HG03095 (cell line): ENCODE measurements around the gene VAMP4.

Experiments
- ATAC-seq: cut with Tn5 transposase; IDR thresholded peaks from one replicate; pipeline ENCODE4 v1.9.1; 2021; ENCODE audit warnings: moderate library complexity; ENCODE audit not compliant: unreplicated experiment

The VAMP4 gene, protein sequence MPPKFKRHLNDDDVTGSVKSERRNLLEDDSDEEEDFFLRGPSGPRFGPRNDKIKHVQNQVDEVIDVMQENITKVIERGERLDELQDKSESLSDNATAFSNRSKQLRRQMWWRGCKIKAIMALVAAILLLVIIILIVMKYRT

DNA sequence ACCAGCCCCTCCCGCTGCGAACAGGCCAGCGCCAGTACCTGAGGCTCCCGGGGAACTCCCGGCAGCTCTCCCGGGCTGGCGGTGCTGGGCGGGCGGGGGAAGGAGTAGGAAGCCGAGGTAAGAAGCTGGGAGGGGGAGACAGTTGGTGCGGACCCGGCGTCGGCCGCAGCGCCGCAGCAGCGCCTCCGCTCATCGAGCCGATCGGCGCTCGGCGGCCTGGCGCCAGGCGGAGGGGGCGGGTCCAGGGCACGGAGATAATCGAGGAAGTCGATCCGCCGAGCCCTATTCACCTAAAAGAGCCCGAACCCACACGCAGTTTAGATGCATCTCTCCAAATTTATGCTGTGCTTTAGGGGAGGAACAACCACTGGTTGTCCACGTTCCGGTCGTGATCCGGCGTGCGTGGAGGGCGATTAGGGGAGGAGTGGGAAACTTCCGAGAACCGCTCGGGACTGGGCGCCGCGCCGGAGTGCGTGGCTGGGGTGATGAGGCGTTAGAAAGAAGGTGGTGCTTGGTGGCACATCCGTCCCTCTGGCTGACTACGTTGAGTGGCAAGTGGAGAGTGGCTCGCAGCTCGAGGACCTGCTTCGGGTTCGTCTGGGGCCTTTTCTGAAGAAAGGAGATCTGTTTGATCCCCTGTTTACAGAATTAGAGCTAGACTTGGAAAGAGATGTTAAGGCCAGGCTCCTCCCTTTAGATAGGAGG is at the start of gene VAMP4:
VAMP4 (minus strand) TSS at position 194 of the 705 bp plus-strand sequence. CDS start 3,651 bp downstream, outside the sequence.
- peak; percentile 82 for ATAC-seq

DNA sequence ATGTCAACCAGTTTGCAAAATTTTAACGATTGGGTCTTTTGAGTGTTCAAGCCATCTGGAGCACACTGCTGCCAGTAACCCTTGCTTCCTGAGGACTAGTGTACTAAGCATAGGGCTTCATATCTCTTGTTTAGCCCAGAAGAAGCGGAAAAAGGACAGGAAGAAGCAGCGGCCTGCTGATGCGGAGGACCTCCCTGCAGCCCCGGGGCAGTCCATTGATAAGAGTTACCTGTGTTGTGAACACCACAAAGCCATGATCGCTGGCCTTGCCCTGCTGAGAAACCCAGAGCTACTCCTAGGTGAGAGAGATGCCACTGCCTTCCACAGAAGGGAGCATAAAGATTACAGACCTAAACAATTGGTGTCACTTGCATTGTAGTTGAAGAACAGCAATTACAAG is 48.5 kb upstream of the VAMP4 start:
- ATAC-seq: no peak

DNA sequence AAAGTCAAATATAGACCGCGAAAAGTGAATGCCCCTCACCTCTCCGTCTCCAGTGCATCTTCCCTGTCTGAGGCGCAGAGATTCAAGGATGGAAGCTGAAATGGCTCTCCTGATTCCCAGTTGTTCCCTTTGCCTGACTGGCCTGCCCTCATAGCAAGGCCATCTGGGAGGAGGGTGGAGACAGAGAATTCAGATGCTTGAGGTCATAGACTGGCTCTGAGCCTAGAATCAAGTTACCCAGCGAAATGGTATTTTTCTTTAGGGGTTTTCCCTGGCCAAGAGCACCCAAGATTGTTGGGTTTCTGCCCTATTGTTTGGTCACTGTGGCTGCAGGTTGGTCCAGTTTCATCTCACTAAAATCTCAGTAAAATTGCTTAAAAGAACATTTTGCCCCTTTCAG is 46.8 kb upstream of the VAMP4 start:
- no peak for ATAC-seq

DNA sequence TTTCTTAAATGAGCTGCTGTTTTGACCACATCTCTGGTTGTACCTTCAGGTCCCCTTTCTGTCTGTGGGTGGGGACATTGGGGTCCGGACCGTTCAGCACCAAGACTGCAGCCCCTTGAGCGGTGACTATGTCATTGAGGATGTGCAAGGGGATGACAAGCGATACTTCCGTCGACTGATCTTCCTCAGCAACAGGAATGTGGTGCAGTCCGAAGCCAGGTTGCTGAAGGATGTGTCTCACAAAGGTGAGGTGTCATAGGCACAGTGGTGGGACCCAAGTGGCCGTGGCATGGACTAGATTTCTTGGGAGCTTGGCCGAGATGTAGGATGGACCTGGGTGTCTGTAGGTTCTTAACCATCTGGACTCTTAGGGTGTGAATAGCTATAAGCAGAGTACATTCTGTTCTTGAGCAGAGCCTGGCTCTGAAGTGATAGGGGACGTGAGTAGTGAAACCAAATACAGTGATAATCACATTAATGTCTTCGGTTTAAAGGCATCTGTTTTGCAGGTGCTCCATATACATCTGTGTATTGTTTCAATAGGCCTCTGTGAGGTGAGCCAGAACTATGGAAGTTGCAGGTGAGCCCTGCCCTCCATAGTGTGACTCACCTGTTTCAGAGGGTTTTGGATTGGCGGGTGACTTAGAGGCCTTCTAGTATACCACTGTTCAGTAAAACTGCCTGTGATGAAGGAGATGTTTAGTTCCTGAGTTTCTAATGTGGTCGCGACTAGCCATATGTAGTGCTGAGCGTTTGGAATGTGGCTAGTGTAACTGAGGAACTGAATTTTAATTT is 46.0 kb upstream of the VAMP4 start:
- ATAC-seq: no peak

DNA sequence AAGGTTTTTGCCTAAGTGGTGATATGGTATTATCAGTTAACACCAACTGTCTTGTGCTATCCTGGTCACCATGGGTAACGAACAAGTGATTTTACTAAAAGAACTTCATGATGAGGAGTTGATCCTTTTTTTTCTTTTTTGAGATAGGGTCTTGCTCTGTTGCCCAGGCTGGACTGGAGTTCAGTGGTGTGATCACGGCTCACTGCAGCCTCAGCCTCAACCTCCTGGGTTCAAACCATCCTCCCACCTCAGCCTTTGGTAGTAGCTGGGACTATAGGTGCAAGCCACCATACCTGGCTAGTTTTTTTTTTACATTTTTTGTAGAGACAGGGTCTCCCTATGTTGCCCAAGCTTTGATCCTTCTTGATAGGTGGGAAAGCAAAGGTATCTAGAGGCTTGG is 44.7 kb upstream of the VAMP4 start:
- no peak for ATAC-seq

DNA sequence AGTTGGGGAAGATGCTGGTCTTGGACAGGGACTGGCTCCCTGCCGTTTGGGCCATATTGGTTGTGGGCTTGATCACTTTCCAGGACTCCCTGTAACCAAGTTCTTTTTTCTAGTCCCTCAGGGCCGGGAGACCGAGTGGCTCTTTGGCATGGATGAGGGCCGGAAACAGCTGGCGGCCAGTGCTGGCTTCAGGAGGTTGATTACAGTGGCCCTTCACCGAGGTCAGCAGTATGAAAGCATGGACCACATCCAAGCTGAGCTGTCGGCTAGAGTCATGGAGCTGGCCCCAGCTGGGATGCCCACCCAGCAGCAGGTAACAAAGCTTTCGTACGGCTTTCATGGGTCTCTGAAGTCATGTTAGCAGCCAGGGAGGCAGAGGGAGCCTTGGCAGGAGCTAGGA is 43.9 kb upstream of the VAMP4 start:
- no peak for ATAC-seq

DNA sequence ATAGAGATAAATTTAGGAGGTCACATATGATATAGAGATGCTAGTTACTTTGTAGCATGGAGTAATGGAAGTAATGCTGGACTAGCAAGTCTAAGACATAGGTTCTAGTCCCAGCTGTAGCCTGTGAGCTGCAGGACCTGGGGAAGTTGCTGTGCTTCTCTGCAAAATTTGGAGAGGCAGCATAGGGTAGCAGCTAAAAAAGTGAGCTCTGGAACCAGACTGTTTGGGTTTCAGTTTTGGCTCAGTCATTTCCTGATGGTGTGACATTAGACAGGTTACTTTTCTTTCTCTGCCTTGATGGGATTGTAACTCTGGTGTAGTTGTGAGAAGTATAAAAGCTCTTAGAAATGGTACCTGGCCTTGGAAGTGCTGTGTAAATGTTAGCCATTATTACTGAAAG is 42.9 kb upstream of the VAMP4 start:
- peak; percentile 22 for ATAC-seq

DNA sequence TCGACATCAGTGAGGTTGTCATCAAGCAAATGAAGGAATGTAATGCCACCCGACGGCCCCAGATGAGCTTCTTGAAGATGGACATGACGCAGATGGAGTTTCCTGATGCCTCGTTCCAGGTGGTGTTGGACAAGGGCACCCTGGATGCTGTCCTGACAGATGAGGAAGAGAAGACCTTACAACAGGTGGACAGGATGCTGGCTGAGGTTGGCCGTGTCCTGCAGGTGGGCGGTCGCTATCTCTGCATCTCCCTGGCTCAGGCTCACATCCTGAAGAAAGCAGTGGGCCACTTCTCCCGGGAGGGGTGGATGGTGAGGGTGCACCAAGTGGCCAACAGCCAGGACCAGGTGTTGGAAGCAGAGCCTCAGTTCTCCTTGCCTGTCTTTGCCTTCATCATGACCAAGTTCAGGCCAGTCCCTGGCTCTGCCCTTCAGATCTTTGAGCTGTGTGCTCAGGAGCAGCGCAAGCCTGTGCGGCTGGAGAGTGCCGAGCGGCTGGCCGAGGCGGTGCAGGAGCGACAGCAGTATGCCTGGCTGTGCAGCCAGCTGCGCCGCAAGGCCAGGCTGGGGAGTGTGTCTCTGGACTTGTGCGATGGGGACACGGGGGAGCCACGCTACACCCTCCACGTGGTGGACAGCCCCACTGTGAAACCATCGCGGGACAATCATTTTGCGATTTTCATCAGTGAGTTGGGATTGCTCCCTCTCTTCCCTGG is 42.1 kb upstream of the VAMP4 start:
- no peak for ATAC-seq

DNA sequence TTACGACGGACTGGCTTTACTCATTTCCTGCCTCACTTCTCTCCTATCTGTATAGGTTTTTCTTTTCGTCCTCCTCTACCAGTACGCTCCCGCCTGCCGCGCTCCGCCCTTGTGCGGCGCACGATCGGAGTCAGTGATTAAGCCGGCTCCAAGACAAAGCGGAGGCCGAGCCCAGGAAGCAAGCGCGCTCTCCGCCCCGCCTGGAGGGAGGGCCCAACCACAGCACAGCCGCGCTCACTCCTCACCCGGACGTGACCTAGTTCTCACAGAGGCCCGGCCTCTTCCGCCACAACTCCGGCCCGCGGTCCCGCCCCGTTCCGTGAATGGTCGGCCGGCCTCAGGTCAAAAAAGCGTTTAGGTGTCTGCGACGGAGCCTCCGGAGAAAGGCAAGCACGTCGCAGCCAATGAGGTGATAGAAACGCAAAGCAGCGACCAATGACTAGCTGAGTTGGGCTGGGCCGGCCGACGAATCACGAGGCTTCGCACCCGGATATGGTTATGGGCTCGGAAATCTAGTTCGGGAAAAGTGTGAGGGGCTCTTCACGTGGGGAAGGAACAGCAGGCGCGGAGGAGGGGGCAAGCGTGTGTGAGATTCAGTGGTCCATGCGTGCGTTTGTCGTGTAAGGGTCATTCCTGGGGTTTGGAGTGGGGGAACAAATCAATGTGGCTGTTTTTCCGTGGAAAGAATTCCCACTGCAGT is 39.5 kb upstream of the VAMP4 start, which contains the start of gene METTL13:
METTL13 (plus strand) TSS at position 485 of the 700 bp plus-strand sequence. CDS start 308 bp downstream, outside the sequence.
- ATAC-seq: peak; percentile 99

DNA sequence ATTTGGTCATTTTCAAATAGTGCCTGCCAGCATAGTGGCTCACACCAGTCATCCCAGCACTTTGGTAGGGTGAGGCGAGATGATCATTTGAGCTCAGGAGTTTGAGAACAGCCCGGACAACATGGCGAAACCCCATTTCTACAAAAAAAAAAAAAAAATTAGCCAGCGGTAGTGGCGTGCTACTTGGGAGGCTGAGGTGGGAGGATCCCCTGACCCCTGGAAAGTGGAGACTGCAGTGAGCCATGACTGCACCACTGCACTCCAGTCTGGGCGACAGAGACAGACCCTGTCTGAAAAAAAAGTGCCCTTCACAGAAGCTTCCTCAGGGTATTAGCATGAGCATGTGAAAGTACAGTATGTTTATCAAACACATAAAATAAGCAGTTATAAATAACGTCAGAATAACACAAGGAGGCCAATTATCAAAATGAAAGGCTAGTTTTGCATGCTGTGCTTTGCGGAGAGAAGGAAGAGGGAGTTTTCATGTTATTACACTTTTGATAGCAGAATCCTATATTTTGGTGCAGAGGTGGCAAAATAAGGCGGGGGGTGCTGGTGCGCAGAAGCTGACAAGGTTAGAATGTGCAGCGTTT is 38.8 kb upstream of the VAMP4 start:
- ATAC-seq: no peak

DNA sequence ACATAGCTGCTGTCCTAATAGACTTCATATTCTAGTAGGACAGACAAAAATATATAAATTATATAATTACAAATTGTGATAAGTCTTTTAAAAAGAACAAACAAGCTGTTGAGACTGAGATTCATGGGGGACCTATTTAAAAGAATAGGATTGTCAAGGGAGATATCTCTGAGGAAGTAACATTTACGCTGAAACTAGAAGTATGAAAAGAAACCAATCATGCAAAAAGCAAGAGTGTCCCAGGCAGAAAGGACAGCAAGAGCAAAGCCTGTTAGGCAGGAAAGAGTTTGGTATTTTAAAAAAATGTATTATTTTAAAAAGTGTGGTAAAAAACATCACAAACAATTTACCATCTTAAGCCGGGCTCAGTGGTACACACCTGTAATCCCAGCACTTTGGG is 30.4 kb upstream of the VAMP4 start:
- ATAC-seq: no peak

DNA sequence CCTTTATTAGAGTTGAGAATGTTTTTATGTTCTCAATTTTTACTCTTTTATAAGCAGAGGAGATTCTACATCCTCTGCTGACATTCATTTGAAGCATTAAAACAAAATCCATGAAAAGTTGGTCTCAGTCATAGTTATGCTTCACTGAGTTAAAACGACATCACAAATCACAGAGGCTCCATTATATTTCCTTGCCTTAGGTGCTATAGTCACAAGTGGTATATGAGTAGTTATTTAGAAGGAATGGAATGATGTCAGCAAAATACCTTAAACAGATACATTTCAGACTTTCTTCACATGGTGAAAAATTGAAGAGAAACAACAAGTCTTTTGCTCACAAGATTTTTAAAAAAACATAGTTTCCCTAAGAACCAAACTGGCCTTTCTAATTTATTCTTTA is 27.9 kb upstream of the VAMP4 start:
- no peak for ATAC-seq

DNA sequence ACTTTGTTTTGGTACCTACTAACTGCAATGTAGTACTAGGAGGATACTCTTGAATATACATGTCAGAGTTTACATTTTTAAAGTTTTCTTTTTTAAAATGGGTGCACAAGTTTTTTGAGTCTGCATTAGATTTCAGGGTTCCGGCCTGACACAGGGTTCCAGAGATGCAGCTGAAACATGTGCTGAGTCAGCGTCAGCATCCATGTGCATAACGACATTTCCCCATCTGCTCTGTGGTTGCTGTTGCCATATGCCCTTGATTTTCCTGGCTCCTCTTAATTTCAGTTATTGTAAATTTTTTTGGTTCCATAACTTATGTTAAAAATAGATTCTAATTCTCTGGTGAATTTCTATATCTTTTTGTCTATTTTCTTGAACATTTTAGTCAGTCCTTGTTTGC is 27.3 kb upstream of the VAMP4 start:
- ATAC-seq: no peak

DNA sequence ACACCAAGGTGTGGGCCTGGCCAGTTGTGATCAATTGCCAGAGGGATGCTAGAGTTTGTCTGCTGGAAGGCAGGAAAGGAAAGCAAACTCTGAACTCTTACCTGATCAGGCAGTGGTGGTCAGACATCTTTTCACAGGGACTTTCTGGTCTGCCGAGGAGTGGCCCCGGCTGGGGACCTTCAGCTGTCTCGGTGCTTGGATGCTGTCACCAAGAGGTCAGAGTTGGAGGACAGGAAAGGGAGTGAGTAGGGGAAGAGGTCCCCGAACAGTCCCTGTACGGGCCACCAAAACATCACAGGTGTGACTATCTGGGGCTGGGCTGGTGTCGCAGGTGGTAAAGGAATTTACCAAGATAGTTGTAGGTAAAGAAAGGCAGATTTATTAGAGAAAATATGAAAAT is 21.9 kb upstream of the VAMP4 start:
- ATAC-seq: no peak

DNA sequence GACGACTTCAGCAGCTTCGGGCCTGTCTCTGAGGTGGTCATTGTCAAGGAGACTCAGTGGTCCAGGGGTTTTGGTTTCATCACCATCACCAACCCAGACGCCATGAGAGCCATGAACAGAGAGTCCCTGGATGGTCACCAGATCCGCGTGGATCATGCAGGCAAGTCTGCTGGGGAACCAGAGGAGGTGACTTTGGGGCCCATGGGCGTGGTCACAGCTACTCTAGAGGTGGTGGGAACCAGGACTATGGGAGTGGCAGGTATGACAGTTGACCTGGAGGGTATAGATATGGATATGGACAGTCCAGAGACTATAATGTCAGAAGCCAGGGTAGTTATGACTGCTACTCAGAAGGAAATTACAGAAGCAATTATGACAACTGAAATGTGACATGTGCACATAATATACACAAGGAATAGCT is 20.3 kb upstream of the VAMP4 start:
- ATAC-seq: no peak

DNA sequence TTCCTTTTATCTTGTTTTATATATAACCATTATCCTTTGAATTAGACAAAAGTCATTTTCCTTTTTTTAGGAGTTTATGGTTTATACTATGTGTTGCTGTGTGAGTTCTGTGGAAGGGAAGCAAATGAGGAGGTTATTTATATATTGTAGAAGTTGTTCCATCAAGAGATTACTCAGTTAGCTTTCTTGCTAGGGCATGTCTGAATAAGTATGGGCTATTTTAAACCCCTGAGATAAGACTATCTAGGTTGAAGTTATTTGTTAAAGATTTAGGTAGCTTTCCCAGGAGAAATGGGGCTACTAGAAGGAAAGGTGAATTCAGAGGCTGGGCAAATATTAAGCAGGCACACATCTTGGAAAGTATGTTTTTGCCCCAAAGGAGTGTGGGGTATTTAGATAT is 16.1 kb upstream of the VAMP4 start:
- no peak for ATAC-seq

DNA sequence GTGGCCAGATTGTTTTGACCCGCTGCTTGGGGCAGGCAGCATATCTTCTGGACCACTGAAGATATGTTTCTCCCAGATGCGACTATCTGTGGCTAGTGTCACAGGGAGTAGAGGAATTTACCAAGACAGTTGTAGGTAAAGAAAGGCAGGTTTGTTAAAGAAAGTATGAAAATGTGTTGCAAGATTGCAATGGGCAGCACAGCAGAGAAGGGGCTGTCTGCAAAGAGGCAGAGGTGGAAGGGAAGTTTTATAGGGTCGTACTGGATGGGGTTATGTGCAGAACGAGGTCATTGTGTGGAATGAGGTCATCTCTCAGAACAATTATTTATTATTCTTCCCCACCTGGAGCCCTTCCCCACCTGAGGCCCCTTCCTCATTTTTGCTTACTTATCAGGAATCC is 15.0 kb upstream of the VAMP4 start:
- ATAC-seq: no peak

DNA sequence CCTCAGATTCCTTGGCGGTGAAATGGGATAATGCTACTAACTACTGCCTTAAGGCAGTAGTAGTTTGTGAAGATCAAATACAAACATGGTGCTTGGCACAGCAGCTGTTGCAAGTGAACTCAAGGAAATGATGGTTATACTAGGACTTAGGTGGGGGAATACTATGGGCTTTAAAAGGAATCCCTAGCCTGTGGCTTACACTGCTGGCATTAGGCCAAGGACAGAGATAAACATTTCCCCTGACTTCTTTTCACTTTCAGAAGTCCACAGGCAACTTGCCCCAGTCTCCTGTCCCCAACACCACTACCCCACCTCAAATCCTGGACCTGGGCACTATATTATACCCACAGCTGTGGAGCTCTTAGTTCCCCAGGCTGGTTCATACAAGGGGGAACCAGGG is 13.1 kb upstream of the VAMP4 start:
- ATAC-seq: no peak

DNA sequence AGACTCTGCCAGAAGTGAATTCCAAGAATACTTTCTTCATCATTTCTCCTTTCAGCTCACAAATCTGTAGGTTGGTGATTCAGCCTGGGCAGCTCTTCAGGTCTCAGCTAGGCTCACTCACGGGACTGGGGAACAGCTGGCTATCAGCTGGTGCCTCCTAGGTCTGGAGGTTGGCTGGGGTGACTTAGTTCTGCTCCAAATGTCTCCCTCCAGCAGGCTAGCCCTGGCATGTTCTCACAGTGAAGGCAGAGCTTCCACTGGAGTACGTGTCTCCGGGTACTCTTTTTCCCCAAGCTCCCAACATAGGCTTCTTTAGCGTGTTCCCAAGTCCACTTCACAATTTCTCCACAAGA is 12.5 kb upstream of the VAMP4 start:
- ATAC-seq: no peak

DNA sequence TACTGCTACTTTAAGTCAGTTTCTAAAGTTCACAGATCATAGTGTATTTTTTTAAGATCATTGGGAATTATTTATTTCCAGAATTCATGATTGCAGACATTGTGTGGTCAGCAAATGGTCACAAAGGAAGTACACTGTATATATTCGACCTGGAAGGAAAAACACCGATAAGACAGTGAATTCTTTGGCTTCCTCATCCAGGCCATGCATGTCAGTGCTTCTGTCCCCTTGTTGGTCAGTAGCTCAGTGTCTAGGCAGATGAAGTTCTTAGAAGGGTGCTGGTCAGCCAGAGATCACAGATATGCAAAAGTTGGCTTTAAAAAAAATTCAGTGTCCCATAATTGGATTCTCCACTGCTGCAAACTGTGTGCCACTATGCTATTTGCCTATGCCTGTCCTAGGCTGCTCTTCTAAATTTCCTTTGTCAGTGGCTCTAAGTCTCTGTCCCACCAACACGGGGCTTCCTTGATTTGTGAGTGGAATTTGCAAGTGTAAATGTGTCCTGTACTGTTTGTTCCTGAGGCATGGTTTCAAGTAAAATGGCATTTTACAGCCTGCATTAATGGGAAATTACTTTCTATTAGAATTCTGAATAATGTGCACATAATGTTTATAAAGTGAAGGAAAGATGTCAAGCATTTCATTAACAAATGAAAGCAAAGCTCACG is 12.0 kb upstream of the VAMP4 start:
- ATAC-seq: no peak
